ENCODE results near the gene IFT122.
"Not testable (repeated sequence)": the region's sequence is repeated elsewhere in the genome, so short reads cannot be mapped to it uniquely, and the experiment has no call there.

Gene IFT122

DNA sequence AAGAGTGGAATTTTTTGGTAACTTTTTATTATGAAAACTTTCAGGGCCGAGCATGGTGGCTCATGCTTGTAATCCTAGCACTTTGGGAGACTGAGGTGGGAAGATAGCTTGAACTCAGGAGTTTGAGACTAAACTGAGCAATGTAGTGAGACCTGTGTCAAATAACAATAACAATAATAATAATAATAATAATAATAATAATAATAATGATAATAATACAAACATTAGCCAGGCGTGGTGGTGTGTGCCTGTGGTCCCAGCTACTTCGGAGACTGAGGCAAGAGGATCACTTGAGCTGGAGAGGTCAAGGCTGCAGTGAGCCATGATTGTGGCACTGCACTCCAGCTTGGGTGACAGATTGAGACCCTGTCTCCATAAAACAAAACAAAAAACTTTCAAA, 105.9 kb downstream of the IFT122 start:
- not testable (repeated sequence) for DNase-seq

DNA sequence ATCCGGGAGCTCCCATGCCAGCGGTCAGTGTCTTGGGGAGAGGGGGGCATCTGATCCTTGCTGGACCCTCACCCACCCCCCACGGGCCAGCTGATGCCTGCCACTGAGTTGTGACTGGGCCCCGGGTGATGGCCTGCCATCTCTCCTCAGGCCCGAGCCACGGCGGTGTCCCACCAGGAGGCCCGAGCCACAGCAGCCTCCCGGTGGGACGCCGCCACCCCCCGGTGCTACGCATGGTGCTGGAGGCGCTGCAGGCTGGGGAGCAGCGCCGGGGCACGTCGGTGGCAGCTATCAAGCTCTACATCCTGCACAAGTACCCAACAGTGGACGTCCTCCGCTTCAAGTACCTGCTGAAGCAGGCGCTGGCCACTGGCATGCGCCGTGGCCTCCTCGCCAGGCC, 107.2 kb downstream of the IFT122 start:
- no peak for DNase-seq

DNA sequence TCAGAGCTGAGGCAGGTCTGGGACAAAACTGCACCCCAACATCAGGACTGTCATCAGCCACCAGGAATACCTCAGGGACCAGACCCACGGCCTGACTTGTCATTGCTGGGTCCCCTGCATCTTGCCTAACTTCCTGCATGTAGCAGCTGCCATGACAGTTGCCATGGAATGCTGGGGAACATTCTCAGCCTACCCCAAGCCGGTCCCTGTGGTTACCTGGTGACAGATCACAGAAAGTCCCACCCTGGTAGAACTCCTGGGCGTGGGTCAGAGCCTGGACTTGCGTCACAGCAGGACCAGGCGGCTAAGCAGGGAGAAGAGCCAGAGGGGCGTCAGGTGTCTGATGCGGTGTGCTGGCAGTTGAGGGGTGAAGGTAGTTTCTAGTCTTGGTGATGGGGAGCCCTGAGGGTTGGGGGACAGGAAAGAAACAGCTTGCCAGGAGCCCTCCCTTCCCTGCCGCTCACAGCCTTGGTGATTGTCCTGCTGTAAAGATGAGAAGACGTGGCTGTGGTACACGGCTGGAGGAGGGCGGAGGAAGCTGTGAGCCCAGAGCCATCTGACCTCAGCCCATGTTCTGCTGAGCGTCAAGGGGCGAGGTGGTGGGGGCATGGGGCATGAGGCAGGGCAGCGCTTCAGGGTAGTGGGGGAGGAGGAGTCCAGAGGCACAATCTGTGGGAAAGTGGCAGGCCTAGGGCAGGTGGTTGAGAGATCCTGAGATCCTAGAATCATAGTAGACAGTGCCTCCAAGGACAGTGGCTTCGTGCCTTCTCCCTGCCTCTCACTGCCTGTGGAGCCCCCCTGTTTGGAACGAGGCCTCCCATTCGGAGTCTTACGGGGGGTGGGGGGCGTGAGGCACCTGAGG, 108.3 kb downstream of the IFT122 start:
- no peak for DNase-seq

DNA sequence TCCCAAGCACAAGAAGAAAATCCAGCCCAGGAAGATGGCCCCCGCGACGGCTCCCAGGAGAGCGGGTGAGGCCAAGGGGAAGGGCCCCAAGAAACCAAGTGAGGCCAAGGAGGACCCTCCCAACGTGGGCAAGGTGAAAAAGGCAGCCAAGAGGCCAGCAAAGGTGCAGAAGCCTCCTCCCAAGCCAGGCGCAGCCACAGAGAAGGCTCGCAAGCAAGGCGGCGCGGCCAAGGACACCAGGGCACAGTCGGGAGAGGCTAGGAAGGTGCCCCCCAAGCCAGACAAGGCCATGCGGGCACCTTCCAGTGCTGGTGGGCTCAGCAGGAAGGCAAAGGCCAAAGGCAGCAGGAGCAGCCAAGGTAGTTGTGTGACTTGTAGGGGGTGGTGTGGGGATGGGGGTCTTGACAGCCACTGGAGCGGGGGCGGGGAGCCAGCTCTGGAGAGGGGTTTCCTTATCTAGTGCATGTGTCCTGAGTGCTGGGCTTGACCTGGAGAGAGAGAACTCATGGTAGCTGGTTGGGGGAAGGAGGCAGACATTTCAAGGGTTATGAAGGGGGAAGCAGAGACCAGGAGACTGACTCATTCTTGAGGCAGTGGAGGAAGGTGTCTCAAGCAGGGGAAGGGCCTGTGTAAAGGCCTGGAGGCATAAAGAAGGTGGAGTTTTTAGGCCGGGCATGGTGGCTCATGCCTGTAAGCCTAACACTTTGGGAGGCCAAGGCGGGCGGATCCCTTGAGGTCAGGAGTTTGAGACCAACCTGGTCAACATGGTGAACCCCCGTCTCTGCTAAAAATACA, 109.2 kb downstream of the IFT122 start:
- DNase-seq: no peak

DNA sequence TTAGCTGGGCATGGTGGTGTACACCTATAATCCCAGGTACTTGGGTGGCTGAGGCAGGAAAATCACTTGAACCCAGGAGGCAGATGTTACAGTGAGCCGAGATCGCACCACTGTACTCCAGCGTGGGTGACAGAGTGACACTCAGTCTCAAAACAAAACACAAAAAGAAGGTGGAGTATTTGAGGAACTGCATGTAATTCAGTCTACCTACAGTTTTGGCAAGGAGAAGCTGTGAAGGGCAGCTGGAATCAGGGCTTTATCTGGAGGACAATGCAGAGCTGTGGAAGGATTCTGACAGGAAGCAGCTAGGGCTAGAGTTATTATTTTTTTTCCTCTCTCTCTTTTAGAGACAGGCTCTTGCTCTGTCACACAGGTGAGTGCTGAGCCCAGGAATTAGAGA, 109.8 kb downstream of the IFT122 start:
- DNase-seq: no peak

DNA sequence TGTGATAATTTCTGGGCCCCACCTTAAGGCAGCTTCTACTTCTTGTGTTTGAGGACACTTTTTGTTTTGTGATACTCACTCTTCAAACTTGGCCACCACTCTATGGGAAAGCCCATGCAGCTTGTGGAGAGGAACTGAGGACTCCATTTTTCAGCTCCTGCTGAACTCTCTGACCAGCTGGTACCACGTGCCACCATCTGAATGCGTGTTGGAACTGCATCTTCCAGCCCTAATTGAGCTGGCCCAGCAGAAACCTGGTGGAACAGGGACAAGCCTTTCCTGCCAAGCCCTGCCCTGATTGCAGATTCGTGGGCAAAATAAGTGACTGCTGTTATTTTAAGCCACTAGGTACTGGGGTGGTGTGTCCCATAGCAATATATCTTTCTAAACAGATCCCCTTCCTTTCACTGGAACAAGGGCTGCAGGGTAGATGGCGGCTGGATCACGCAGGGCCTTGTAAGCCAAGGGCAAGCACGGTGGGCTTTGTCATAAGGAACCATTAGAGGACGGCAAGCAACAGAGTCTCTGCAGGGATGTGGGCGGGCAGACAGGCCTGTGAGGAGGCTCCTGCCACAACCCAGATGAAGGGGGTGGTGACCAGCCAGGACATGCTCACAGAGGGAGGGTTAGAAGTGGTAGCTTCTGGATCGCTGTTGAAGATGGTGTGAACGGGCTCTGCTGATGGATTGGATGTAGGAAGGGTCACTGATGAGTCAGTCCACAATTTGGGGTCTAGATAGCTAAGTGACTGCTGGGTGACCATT, 112.4 kb downstream of the IFT122 start:
- DNase-seq: no peak

DNA sequence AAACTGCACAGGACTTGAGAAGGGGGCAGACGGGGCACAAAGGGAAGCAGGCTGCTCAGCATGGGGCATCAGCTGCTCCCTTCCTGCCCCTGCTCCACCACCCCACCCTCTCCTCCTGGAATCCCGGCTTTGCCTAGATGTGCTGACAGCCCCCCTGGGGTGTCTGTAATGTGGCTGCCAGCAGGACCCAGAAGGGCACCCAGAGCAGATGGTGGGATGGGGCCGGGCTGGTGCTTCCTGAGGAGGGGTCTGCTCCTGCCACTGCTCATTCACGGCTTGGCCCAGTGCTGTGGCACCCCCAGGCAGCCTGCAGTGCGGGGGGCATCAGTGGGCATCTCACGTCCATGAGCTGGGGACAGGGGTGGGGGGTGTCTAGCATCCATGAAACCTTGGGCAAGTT, 113.1 kb downstream of the IFT122 start:
- no peak for DNase-seq

DNA sequence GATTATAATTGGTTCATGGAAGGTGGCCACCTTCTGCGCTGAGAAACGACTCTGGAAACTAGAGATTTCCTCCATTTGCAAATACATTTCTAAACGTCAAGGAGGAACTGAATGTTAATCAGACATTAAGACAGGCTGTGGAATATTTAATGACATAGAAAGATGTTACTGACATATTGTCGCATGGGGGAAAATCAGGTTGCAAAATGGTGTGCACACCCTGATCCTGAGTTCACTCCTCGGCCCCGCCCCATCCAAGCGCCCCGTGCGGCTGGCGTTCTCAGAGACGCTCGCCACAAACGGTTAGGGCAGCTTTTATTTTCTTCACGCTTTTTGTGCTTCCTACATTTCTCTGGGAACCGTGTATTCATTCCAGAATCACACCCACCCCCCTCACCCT, 113.7 kb downstream of the IFT122 start:
- no peak for DNase-seq

DNA sequence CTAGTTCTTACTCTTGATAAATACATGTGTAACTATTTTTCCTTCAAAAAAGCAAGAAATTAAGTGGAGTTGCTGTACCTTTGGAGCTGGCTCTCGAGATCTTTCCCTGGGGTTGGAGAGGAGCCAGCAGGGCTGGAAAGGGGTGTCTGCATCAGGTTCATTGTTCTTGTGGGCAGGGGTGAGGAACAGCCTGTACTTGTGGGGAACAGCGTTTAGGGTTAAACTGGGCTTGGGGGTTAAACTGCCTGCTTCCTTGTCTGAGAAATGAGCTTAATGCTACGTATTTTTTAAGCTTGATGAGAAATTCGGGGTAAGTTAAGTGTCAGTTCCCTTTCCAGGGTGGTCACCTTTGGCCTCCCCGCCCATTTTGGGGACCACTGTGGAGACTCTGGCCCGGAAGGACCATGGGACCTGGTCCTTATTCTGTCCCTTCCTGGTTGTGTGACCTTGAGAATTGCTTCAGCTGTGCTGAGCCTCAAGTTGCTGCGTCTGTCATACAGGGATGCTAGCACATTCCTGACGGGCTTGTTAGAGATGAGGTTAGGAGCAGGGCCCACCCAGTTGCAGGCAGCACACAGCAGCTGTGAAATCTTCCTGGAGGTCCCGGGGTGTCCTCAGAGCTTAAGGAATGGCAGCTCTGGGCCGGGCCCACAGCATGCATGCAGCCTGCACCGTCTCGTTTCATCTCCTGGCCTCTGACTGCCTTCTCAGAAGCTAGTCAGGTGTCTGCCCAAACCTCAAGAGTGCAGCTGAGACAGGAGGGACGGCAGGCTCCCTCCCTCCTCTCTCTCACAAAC, 114.5 kb downstream of the IFT122 start:
- no peak for DNase-seq

DNA sequence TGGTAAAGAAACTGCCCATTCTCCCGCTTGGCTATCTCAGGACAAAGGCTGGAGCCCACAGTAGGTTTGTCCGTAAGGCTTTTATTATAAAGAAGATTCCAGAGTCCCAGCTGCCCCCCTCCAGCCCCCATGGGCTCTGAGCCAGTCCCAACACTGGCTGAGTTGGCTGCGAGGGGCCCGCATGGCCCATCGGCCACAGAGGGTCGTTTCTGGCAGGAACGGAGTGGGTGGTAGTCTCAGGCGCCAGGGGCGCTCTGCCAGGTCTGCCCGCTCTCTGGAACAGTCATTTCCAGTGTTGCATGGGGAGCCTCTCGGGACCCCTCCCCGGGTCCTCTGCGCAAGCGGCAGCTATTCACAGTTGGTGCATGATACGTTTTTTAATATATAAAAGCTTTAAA, 115.1 kb downstream of the IFT122 start:
- no peak for DNase-seq

DNA sequence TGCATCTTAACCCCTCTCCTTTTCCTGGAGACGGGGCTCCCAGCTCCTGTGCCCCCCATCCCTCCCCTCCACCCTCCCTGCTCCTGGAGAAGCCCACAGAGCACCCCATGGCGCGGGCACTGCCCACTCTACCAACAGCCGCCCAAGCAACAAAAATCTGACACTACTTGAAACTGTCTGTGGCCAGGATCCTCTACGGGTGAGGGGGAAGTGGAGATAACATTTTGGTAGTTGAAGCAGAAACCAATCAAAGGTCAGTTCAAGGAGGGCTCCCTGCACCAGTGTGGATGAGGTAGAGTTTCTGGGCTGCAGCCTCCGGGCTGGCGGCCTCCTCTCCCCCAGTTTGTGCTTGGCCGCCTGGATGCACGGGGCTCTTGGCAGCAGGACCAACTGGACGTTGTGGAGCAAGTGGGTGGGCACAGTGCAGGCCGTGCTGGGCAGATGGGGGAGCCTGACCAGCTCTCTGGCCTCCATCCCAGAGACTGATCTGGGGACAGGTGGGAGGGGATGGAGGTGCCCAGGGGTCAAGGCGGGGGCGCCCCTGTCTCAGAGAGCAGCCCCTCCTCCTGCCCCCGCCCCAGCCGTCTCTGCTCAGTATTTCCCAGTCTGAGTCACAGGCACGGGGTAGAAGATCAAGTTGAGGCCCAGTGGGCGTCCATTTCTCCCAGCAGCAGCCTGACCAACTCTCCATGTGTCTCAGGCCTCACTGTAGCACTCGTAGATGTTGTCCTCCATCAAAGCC, 115.8 kb downstream of the IFT122 start:
- no peak for DNase-seq

DNA sequence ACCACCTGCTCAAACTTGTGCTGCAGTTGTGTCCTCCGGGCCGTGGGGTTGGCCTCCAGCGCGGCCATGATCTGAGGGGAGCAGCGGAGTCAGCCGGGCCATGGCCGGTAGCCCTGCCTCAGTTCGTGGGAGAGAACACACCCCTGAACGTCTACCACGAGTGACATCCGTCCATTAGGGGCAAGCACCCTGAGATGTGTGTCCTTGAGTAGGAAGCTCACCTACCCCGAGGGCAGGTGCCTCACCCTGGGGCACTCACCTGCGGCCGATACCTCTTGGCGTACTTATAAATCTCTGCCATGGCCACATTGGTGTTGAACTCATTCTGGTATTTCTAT, 116.3 kb downstream of the IFT122 start:
- DNase-seq: no peak

DNA sequence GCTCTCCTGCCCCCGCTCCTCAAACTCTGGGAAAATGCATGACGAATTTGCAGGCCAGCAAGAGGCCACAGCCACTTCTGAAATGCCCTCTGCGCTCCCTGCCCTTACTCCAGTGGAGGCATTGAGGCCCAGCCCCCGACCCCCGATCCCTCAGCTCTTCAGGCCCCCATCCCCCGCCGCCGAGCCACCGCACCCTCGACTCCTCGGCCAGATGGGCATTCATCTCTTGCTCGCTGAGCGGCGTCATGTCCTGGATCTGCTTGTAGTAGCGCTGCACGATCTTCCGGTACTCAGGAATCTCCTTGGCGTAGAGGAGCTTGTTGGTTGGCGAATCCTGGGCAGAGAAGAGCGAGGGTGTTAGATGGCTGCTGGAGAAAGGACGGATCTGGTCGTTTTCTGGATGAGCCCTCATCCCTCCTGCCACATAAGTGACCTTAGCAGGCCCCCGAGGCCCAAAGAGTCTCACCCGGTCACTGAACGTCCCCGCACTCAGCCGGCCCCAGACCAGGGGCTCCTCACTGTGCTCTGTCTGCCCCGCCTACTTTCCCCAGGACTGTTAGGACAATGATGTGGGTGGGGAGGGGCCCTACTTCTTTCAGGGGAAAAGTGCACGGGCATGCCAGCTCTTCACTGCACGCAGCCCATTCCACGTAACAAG, 117.0 kb downstream of the IFT122 start:
- DNase-seq: no peak

DNA sequence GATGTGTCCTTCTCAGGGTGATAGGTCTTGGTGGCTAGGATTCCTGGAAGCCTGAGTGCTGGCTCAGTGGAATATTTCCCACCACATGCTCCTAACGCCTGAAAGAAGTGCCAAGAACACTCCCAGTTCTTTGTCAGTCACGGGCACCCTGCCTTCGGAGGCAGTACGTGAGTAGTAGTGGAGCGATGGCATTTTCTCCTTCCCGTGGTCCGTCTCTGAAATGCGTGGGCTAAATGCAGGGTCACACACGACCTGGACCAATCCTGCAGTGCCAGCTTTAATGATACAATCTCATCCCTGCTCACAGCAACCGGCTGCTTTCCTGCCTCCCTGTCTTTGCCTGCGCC, 117.5 kb downstream of the IFT122 start:
- no peak for DNase-seq

DNA sequence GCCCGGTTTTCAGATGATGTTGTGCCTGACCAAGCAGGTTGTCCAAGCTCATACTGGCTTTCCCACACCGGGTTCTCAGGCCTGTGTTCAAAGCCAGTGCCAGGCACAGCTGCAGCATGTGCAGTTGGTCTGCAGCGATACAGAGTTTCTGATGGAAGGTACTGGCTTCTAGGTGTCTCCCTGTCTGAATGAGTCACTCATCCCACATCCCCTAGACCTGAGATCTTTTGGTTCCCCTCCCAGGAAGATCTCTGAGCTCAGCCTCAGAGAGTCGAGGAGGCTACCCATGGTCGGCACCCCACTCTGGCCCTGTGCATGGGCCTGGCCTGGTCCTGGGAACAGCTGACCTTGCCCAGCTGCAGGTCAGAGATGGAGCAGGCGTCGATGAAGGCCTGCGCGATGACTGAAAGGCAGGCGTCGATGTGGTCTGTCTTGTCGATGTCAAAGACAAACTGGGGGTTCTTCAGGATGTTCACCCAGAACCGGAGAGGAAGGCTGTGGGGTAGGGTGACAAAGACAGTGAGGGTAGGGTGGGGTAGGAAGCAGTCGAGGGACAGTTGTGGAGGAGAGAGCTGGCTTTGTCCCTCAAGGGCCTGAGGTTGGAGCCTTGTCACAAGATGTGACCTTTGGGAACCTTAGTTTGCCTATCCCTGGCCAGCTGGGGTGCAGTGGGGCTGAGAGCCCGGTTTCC, 118.2 kb downstream of the IFT122 start:
- no peak for DNase-seq

DNA sequence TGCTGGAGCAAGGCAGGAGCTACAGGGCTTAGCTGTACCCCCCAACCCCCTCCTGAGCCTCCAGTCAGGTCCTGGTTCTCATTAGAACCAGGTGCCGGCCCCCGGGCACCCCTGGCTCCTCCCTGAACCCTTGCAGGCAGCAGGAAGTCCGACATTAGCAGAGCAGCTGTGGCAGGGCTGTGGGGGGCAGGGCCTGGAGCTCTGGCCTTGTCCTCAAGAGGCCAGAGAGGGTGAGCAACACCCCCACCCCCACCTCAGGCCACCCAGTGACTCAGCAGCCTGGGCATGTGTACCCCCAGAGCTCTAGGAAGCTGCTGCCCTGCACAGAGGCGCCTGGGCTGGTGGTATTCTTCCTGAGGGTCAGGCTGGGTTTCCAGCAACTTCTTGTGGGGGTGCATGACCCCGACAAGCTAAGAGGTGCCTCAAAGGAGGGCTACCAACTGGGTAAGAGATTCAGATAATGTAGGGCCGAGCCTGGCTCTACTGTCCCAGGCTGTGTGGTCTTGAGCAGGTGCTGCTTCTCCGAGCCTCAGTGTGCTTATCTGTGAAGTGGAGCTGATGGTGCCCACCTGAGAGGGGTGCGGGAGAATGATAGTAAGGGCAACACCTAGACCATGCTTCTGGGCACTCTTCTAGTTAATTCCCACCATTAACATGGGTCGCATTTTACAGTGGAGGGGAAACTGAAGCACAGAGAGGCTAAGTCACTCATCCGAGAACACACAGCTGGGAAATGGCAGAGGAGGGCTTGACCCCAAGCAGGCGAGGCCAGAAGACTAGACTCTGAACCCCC, 118.9 kb downstream of the IFT122 start:
- DNase-seq: no peak

DNA sequence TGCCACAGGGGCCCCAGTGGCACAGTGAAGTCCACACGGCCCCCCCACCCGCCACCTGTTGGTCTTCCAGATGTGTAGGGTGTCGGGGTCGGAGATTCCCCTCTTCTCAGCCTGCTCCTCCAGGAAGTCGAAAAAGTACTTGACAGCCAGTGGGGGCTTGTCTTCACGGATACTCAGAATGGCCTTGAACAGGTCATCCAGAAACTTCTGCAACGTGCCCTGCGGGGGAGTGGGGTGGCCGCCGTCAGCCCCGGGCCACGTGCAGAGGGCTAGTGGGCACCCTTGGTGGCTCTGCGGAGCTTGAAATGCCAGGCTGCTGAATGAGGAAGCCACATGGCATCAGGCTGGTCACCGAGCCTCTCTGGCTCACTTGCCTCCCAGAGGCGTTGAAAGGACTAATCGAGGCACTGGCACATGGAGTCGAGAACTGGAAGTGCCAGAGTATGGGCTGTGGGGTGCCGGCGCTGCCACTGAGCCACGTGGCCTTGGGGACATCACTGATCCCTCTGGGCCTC, 119.6 kb downstream of the IFT122 start:
- DNase-seq: no peak

DNA sequence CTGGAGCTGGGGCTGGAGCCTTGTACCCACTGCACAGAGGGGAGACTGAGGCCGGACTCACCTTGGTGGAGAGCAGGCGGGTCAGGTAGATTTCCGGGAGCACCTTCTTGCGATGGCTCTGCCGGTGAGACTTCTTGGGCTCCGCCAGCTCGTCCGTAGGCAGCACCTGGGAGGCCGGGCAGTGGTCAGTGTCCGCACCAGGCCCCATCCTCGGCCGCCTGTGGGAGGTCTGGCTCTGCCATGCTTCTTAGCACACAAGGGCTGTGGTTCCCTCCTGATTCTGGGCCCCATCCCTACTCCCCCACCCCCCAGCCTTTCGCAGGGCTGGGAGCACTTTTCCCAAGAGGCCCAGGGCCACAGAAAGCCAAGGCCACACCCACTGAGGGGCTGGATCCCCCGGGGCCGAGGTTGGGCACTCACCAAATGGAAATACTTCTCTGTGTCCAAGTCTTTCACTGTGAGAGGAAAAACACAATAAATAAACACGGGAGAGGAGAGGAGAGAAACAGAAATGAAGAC, 120.3 kb downstream of the IFT122 start:
- no peak for DNase-seq

DNA sequence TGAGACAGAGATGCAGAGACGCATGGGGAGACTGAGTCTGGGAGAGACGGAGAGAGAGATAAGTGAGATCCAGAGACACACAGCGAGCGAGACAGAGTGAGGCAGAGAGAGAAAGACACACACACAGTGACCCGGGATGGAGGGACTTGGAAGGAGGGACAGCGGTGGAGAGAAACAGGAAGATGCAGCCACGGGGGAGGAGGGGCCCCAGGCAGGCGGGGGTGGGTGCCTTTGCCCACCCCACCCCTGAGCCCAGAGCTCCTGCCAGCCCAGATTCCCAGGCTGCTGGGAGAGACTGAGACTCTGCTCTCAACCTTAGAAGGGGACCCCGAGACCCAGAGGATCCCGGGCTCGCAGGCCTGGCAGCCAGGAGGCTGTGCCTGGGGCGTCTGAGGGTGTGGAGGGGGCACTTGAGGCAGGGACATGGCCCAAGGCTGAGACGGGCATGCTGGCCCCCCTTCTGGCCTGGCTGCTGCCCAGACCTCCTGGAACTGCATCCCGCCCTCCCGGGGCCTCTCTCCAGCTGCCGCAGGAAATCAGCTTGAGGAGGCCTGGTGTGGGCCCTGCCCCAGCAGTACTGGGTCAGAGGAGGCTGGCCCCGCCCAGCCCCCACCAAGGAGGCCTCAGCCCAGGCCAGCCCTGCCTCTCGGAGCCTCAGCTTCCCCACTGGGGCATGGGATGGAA, 121.0 kb downstream of the IFT122 start:
- DNase-seq: no peak

All from T-helper 9 cell (primary cell).